HepG2 (cell line): ENCODE data around the gene ARL2. TPM values are rescaled to one million over a fixed set of nuclear protein-coding genes. Genes with fewer than 3 reads are reported as not detected.

Experiments used
- AGO2 ChIP-seq: fragments of 200-400 bp; formaldehyde crosslinking; optimal IDR thresholded peaks from 2 replicates; pipeline ENCODE3; 2017; ENCODE audit warnings: mild to moderate bottlenecking, low read depth, low read length, moderate library complexity
- BHLHE40 ChIP-seq: IDR thresholded peaks from 2 replicates; pipeline ENCODE4 v1.6.1; 2011; ENCODE audit warnings: low read length, improper control_type of control experiment
- GABPA ChIP-seq, 2 experiments: IDR thresholded peaks; 2 replicates each; pipeline ENCODE4 v1.6.1; 2011 to 2016; ENCODE audit warnings: low read depth in 2 of 2, low read length in 1 of 2, missing biosample characterization in 1 of 2, missing genetic modification characterization in 1 of 2
- HNF4A ChIP-seq: sonication (generic); formaldehyde crosslinking; IDR thresholded peaks from 2 replicates; pipeline ENCODE4 v1.4.0; 2020; ENCODE audit warnings: missing genetic modification reagents
- HNRNPLL ChIP-seq: fragments of 200-400 bp; formaldehyde crosslinking; IDR thresholded peaks from 2 replicates; pipeline ENCODE4 v1.6.1; 2017; ENCODE audit warnings: mild to moderate bottlenecking, low read depth, low read length; ENCODE audit not compliant: poor library complexity, severe bottlenecking
- NFYB ChIP-seq: sonication (generic); formaldehyde crosslinking; IDR thresholded peaks from 2 replicates; pipeline ENCODE4 v1.4.0; 2020; ENCODE audit warnings: missing genetic modification reagents
- PITX1 ChIP-seq: sonication (generic); formaldehyde crosslinking; IDR thresholded peaks from 2 replicates; pipeline ENCODE4 v1.5.1; 2020; ENCODE audit warnings: mild to moderate bottlenecking, missing genetic modification reagents
- SIN3A ChIP-seq: IDR thresholded peaks from 2 replicates; pipeline ENCODE4 v1.6.1; 2011; ENCODE audit warnings: low read depth, mild to moderate bottlenecking, control low read depth, low read length, borderline replicate concordance
- ZMYM4 ChIP-seq: sonication (generic); formaldehyde crosslinking; IDR thresholded peaks from 2 replicates; pipeline ENCODE4 v1.8.1; 2023; ENCODE audit warnings: mild to moderate bottlenecking, missing genetic modification reagents
- ZNF547 ChIP-seq: sonication (generic); formaldehyde crosslinking; IDR thresholded peaks from 2 replicates; pipeline ENCODE4 v1.5.1; 2020; ENCODE audit warnings: mild to moderate bottlenecking, missing genetic modification reagents
- ZSCAN21 ChIP-seq: sonication (generic); formaldehyde crosslinking; IDR thresholded peaks from 2 replicates; pipeline ENCODE4 v1.8.0; 2022; ENCODE audit warnings: mild to moderate bottlenecking, missing genetic modification reagents, moderate library complexity, borderline replicate concordance
- polyA plus RNA-seq, 8 experiments: library from polyadenylated mRNA; depleted of rRNA in 3 of 8; stranded (reverse) in 7 of 8; unstranded in 1 of 8; fragments of >200 nt; fragmentation: Illumina TruSeq in 4 of 8; extraction: Trizol in 4 of 8; gene quantifications; 2 replicates each; pipeline versions ENCODE4 v1.2.1 to v1.2.3, GENCODE V29; 2011 to 2016; ENCODE audit warnings: low read depth in 4 of 8, missing spikeins in 1 of 8, mixed read lengths in 1 of 8; ENCODE audit not compliant: insufficient read depth in 1 of 8
- total RNA-seq, 5 experiments: library from RNA; depleted of rRNA; stranded (reverse); fragments of >200 nt; fragmentation: Illumina TruSeq; extraction: Trizol; gene quantifications; 2 replicates each; pipeline ENCODE4 v1.2.3, GENCODE V29; 2016; ENCODE audit warnings: low read depth in 1 of 5
- TF ChIP-seq, protein P1 (sequence below): sonication (generic); formaldehyde crosslinking; IDR thresholded peaks from 2 replicates; pipeline ENCODE4 v1.4.0; 2020; ENCODE audit warnings: missing genetic modification reagents
- TF ChIP-seq, protein P2 (sequence below): sonication (generic); formaldehyde crosslinking; IDR thresholded peaks from 2 replicates; pipeline ENCODE4 v1.9.0; 2022; ENCODE audit warnings: missing genetic modification reagents, mild to moderate bottlenecking, borderline replicate concordance
- TF ChIP-seq, protein P3 (sequence below): sonication (generic); formaldehyde crosslinking; IDR thresholded peaks from 2 replicates; pipeline ENCODE4 v1.4.0; 2020; ENCODE audit warnings: mild to moderate bottlenecking, missing genetic modification reagents
- TF ChIP-seq, protein P4 (sequence below): sonication (generic); formaldehyde crosslinking; IDR thresholded peaks from 2 replicates; pipeline ENCODE4 v1.5.0; 2020; ENCODE audit warnings: mild to moderate bottlenecking, missing genetic modification reagents, borderline replicate concordance
- TF ChIP-seq, protein P5 (sequence below): sonication (generic); formaldehyde crosslinking; IDR thresholded peaks from 2 replicates; pipeline ENCODE4 v1.4.0; 2020; ENCODE audit warnings: mild to moderate bottlenecking, missing genetic modification reagents

ARL2 gene
- total and polyA plus RNA-seq, 2 of the 13 experiments (the other 11 are each of a cell fraction or from before 2014, with no cell fraction given), result 82.9 to 84.4 TPM

DNA sequence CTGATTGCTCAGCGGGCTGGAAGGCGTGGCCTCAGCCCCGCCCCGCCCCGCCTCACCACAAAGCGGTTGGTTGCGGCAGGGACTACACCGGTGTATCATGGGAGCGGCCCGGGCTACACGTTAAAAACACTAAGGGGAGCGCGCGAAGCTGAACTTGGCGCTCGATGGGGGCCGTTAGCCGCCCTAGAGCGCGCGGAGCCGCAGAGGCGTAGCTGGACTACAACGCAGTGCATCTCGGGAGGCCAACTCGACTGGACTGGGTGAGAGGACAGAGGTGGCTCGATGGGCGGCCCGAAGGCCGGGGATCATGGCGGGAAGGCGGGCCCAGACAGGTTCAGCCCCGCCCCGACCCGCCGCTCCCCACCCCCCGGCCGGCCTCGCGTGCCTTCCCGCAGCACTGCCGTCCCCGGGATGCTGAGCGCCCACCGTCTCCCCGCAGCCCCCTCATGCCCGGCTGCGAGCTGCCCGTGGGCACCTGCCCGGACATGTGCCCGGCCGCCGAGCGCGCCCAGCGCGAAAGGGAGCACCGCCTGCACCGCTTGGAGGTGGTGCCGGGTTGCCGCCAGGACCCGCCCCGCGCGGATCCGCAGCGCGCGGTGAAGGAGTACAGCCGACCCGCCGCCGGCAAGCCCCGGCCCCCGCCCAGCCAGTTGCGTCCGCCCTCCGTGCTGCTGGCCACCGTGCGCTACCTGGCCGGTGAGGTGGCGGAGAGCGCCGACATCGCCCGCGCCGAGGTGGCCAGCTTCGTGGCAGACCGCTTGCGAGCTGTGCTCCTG lies 27.1 kb downstream of the ARL2 start, which contains the start of gene SAC3D1 (continued):
- TF ChIP-seq, protein P1, sequence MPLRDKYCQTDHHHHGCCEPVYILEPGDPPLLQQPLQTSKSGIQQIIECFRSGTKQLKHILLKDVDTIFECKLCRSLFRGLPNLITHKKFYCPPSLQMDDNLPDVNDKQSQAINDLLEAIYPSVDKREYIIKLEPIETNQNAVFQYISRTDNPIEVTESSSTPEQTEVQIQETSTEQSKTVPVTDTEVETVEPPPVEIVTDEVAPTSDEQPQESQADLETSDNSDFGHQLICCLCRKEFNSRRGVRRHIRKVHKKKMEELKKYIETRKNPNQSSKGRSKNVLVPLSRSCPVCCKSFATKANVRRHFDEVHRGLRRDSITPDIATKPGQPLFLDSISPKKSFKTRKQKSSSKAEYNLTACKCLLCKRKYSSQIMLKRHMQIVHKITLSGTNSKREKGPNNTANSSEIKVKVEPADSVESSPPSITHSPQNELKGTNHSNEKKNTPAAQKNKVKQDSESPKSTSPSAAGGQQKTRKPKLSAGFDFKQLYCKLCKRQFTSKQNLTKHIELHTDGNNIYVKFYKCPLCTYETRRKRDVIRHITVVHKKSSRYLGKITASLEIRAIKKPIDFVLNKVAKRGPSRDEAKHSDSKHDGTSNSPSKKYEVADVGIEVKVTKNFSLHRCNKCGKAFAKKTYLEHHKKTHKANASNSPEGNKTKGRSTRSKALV (CRISPR knock-in tag), result peak; percentile 90
- peak; percentile 63 for TF ChIP-seq AGO2
- TF ChIP-seq GABPA (IDR thresholded peaks at IDR 0.05; ENCODE audit: low read depth, low read length), result no peak
- TF ChIP-seq GABPA (CRISPR knock-in tag; IDR thresholded peaks at IDR 0.05; ENCODE audit: low read depth), result 0 out of 2 replicates have a peak, but pooled peaks have one; percentile 40
- TF ChIP-seq HNRNPLL, result peak; percentile 83
- TF ChIP-seq, protein P2, sequence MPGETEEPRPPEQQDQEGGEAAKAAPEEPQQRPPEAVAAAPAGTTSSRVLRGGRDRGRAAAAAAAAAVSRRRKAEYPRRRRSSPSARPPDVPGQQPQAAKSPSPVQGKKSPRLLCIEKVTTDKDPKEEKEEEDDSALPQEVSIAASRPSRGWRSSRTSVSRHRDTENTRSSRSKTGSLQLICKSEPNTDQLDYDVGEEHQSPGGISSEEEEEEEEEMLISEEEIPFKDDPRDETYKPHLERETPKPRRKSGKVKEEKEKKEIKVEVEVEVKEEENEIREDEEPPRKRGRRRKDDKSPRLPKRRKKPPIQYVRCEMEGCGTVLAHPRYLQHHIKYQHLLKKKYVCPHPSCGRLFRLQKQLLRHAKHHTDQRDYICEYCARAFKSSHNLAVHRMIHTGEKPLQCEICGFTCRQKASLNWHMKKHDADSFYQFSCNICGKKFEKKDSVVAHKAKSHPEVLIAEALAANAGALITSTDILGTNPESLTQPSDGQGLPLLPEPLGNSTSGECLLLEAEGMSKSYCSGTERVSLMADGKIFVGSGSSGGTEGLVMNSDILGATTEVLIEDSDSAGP (CRISPR knock-in tag), result peak; percentile 52
- TF ChIP-seq, protein P3, sequence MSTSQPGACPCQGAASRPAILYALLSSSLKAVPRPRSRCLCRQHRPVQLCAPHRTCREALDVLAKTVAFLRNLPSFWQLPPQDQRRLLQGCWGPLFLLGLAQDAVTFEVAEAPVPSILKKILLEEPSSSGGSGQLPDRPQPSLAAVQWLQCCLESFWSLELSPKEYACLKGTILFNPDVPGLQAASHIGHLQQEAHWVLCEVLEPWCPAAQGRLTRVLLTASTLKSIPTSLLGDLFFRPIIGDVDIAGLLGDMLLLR (CRISPR knock-in tag), result peak; percentile 30; the same call in 1 of the 2 replicates
- TF ChIP-seq, protein P4, sequence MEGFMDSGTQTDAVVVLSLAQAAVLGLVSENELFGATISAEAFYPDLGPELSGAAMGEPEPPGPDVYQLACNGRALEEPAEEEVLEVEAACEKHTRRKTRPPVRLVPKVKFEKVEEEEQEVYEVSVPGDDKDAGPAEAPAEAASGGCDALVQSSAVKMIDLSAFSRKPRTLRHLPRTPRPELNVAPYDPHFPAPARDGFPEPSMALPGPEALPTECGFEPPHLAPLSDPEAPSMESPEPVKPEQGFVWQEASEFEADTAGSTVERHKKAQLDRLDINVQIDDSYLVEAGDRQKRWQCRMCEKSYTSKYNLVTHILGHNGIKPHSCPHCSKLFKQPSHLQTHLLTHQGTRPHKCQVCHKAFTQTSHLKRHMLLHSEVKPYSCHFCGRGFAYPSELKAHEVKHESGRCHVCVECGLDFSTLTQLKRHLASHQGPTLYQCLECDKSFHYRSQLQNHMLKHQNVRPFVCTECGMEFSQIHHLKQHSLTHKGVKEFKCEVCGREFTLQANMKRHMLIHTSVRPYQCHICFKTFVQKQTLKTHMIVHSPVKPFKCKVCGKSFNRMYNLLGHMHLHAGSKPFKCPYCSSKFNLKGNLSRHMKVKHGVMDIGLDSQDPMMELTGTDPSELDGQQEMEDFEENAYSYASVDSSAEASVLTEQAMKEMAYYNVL (CRISPR knock-in tag), result peak; percentile 44; the same call in 1 of the 2 replicates
- TF ChIP-seq NFYB (CRISPR knock-in tag), result peak; percentile 68
- peak; percentile 61; the same call in 1 of the 2 replicates for TF ChIP-seq ZMYM4 (CRISPR knock-in tag)
- peak; percentile 88 for TF ChIP-seq ZNF547
- 0 out of 2 replicates have a peak, but pooled peaks have one; percentile 9 for TF ChIP-seq BHLHE40
- TF ChIP-seq, protein P5, sequence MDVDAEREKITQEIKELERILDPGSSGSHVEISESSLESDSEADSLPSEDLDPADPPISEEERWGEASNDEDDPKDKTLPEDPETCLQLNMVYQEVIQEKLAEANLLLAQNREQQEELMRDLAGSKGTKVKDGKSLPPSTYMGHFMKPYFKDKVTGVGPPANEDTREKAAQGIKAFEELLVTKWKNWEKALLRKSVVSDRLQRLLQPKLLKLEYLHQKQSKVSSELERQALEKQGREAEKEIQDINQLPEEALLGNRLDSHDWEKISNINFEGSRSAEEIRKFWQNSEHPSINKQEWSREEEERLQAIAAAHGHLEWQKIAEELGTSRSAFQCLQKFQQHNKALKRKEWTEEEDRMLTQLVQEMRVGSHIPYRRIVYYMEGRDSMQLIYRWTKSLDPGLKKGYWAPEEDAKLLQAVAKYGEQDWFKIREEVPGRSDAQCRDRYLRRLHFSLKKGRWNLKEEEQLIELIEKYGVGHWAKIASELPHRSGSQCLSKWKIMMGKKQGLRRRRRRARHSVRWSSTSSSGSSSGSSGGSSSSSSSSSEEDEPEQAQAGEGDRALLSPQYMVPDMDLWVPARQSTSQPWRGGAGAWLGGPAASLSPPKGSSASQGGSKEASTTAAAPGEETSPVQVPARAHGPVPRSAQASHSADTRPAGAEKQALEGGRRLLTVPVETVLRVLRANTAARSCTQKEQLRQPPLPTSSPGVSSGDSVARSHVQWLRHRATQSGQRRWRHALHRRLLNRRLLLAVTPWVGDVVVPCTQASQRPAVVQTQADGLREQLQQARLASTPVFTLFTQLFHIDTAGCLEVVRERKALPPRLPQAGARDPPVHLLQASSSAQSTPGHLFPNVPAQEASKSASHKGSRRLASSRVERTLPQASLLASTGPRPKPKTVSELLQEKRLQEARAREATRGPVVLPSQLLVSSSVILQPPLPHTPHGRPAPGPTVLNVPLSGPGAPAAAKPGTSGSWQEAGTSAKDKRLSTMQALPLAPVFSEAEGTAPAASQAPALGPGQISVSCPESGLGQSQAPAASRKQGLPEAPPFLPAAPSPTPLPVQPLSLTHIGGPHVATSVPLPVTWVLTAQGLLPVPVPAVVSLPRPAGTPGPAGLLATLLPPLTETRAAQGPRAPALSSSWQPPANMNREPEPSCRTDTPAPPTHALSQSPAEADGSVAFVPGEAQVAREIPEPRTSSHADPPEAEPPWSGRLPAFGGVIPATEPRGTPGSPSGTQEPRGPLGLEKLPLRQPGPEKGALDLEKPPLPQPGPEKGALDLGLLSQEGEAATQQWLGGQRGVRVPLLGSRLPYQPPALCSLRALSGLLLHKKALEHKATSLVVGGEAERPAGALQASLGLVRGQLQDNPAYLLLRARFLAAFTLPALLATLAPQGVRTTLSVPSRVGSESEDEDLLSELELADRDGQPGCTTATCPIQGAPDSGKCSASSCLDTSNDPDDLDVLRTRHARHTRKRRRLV (CRISPR knock-in tag), result 0 out of 2 replicates have a peak, but pooled peaks have one; percentile 55
- TF ChIP-seq SIN3A, result 0 out of 2 replicates have a peak, but pooled peaks have one; percentile 41
- peak; percentile 77; the same call in 1 of the 2 replicates for TF ChIP-seq ZSCAN21 (CRISPR knock-in tag)
- peak; percentile 38; the same call in 1 of the 2 replicates for TF ChIP-seq PITX1
- TF ChIP-seq HNF4A (CRISPR knock-in tag), result peak; percentile 47; the same call in 1 of the 2 replicates
